ENCODE measurements around the gene SPATA9. TPM values are rescaled to one million over a fixed set of nuclear protein-coding genes. Genes with fewer than 3 reads are reported as not detected.

Gene SPATA9
- total and polyA plus RNA-seq, 2 of the 13 experiments (the other 11 are each of a cell fraction or from before 2014, with no cell fraction given): not detected

GRCh38 chr5:95620870-95621838 lies 61.6 kb downstream of the SPATA9 start (continued):
- TF ChIP-seq DZIP1 (CRISPR knock-in tag; IDR thresholded peaks at IDR 0.05): no peak
- no peak; the same call in 1 of the 2 replicates for TF ChIP-seq ZNF749 (CRISPR knock-in tag; IDR thresholded peaks at IDR 0.05; ENCODE audit: borderline replicate concordance)
- TF ChIP-seq ZBTB7A (CRISPR knock-in tag; IDR thresholded peaks at IDR 0.05): 0 out of 2 replicates have a peak, but pooled peaks have one; percentile 20
- TF ChIP-seq SAP130 (CRISPR knock-in tag; IDR thresholded peaks at IDR 0.05; ENCODE audit: low read depth): no peak; the same call in 1 of the 2 replicates
- no peak; the same call in 1 of the 2 replicates for TF ChIP-seq ZNF33B (CRISPR knock-in tag; IDR thresholded peaks at IDR 0.05)
- TF ChIP-seq ZNF790 (CRISPR knock-in tag; IDR thresholded peaks at IDR 0.05; ENCODE audit: borderline replicate concordance): peak; percentile 85; the same call in 1 of the 2 replicates
- no peak for TF ChIP-seq SRSF9 (IDR thresholded peaks at IDR 0.05; ENCODE audit: borderline replicate concordance, insufficient read depth, low read depth, low read length, poor library complexity, severe bottlenecking)
- TF ChIP-seq, protein P1, sequence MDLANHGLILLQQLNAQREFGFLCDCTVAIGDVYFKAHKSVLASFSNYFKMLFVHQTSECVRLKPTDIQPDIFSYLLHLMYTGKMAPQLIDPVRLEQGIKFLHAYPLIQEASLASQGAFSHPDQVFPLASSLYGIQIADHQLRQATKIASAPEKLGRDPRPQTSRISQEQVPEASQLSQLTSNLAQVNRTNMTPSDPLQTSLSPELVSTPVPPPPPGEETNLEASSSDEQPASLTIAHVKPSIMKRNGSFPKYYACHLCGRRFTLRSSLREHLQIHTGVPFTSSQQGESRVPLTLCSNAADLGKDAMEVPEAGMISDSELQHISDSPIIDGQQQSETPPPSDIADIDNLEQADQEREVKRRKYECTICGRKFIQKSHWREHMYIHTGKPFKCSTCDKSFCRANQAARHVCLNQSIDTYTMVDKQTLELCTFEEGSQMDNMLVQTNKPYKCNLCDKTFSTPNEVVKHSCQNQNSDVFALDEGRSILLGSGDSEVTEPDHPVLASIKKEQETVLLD (CRISPR knock-in tag; IDR thresholded peaks at IDR 0.05; ENCODE audit: low read depth): peak; percentile 79; the same call in 1 of the 2 replicates
- TF ChIP-seq, protein P2, sequence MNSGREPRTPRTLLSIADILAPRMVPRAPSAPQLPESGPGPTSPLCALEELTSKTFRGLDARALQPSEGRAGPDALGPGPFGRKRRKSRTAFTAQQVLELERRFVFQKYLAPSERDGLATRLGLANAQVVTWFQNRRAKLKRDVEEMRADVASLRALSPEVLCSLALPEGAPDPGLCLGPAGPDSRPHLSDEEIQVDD (CRISPR knock-in tag; IDR thresholded peaks at IDR 0.05; ENCODE audit: borderline replicate concordance): 0 out of 2 replicates have a peak, but pooled peaks have one; percentile 61
- no peak for TF ChIP-seq HOXA7 (CRISPR knock-in tag; IDR thresholded peaks at IDR 0.05)
- no peak for TF ChIP-seq ZNF331 (CRISPR knock-in tag; IDR thresholded peaks at IDR 0.05)
- no peak for TF ChIP-seq SMYD3 (CRISPR knock-in tag; IDR thresholded peaks at IDR 0.05)
- TF ChIP-seq, protein P3, sequence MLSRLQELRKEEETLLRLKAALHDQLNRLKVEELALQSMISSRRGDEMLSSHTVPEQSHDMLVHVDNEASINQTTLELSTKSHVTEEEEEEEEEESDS (CRISPR knock-in tag; IDR thresholded peaks at IDR 0.05; ENCODE audit: borderline replicate concordance): no peak; the same call in 1 of the 2 replicates
- peak; percentile 94 for TF ChIP-seq MYPOP (CRISPR knock-in tag; IDR thresholded peaks at IDR 0.05)
- peak; percentile 59 for TF ChIP-seq ZNF891 (CRISPR knock-in tag; IDR thresholded peaks at IDR 0.05)
- TF ChIP-seq MEIS1 (CRISPR knock-in tag; IDR thresholded peaks at IDR 0.05; ENCODE audit: borderline replicate concordance): no peak
- TF ChIP-seq ZNF333 (CRISPR knock-in tag; IDR thresholded peaks at IDR 0.05; ENCODE audit: borderline replicate concordance): no peak
- no peak for TF ChIP-seq ZNF230 (CRISPR knock-in tag; IDR thresholded peaks at IDR 0.05)
- TF ChIP-seq MTA3 (CRISPR knock-in tag; IDR thresholded peaks at IDR 0.05): no peak
- TF ChIP-seq RFXAP (CRISPR knock-in tag; IDR thresholded peaks at IDR 0.05; ENCODE audit: borderline replicate concordance): peak; percentile 69
- TF ChIP-seq SATB2 (CRISPR knock-in tag; IDR thresholded peaks at IDR 0.05): no peak
- TF ChIP-seq PCBP1 (IDR thresholded peaks at IDR 0.05; ENCODE audit: borderline replicate concordance, low read depth, low read length): no peak
